GM12864 (cell line): ENCODE measurements around the gene SMYD3.

Experiments used
- DNase-seq: peaks from one replicate; pipeline ENCODE4 v3.0.0-alpha.2; 2011; ENCODE audit warnings: low read depth
- H3K4me3 ChIP-seq: 2 replicates; pipeline ENCODE4 v1.5.1; 2011; ENCODE audit warnings: mild to moderate bottlenecking, low read depth, low read length, control low read depth
- CTCF ChIP-seq: IDR thresholded peaks from 2 replicates; pipeline ENCODE4 v1.5.1; 2011; ENCODE audit warnings: low read depth, mild to moderate bottlenecking, moderate library complexity, low read length, control low read depth, inconsistent platforms; ENCODE audit errors: missing control alignments

The SMYD3 gene

GRCh38 chr1:246517391-246517790 lies 10.3 kb upstream of the SMYD3 start:
- no peak for DNase-seq
- no peak for TF ChIP-seq CTCF
- H3K4me3 ChIP-seq, result no peak overlapping the region

GRCh38 chr1:246516126-246516525 lies 9.0 kb upstream of the SMYD3 start:
- no peak overlapping the region for H3K4me3 ChIP-seq
- no peak for TF ChIP-seq CTCF
- DNase-seq, result no peak

GRCh38 chr1:246515390-246516005 lies 8.4 kb upstream of the SMYD3 start:
- TF ChIP-seq CTCF, result no peak
- H3K4me3 ChIP-seq, result no peak overlapping the region
- DNase-seq, result no peak

- TF ChIP-seq CTCF, result no peak
- no peak overlapping the region for H3K4me3 ChIP-seq
- DNase-seq, result no peak
Measured at GRCh38 chr1:246513619-246514343, 6.7 kb upstream of the SMYD3 start.

GRCh38 chr1:246513041-246513440 lies 6.0 kb upstream of the SMYD3 start:
- no peak for TF ChIP-seq CTCF
- DNase-seq, result no peak
- no peak overlapping the region for H3K4me3 ChIP-seq

- no peak for TF ChIP-seq CTCF
- no peak for DNase-seq
- H3K4me3 ChIP-seq, result no peak overlapping the region
Measured at GRCh38 chr1:246512635-246513034, 5.6 kb upstream of the SMYD3 start.

GRCh38 chr1:246512230-246512629 lies 5.2 kb upstream of the SMYD3 start:
- DNase-seq, result no peak
- TF ChIP-seq CTCF, result no peak
- no peak overlapping the region for H3K4me3 ChIP-seq
